ENCODE results near the gene MACROD1. TPM values are rescaled to one million over a fixed set of nuclear protein-coding genes. Genes with fewer than 3 reads are reported as not detected.
A peak's percentile ranks its signal among the peaks of the same experiment; 100 is the strongest.

Gene MACROD1
- total and polyA plus RNA-seq, 9 of the 15 experiments (the other 6 are each of a cell fraction or from before 2014, with no cell fraction given) = 1.1 to 60.0 (median 26.4) TPM

- TF ChIP-seq ZBTB40 (IDR thresholded peaks at IDR 0.05) (no peak; the same call in 1 of the 2 replicates), ZBTB40 (CRISPR knock-in tag; IDR thresholded peaks at IDR 0.05) (no peak), KDM2B (CRISPR knock-in tag; IDR thresholded peaks at IDR 0.05) (no peak), ZNF263 (CRISPR knock-in tag; IDR thresholded peaks at IDR 0.05; ENCODE audit: borderline replicate concordance) (peak; percentile 62; the same call in 1 of the 2 replicates), RBM22 (IDR thresholded peaks at IDR 0.05; ENCODE audit: low read depth, low read length, poor library complexity, severe bottlenecking) (peak; percentile 47), POLR2AphosphoS5 (IDR thresholded peaks at IDR 0.05; ENCODE audit: control insufficient read depth, insufficient read depth, low read depth, low read length) (peak; percentile 50; the same call in 1 of the 2 replicates), NRF1 (conservative IDR thresholded peaks at IDR 0.05 in 1 of 2, IDR thresholded peaks at IDR 0.05 in 1 of 2) (0 out of 4 replicates have a peak, but pooled peaks of 1 of the 2 experiments have one; percentile 17), BHLHE40 (IDR thresholded peaks at IDR 0.05; ENCODE audit: low read length) (peak; percentile 80), ZFP36 (IDR thresholded peaks at IDR 0.05; ENCODE audit: low read depth, low read length, partially characterized antibody) (no peak), ZNF449 (CRISPR knock-in tag; IDR thresholded peaks at IDR 0.05) (no peak), NONO (IDR thresholded peaks at IDR 0.05; ENCODE audit: low read depth in 2 of 2, low read length in 1 of 2) (0 out of 4 replicates have a peak, but pooled peaks of 1 of the 2 experiments have one; percentile 18), FOXM1 (IDR thresholded peaks at IDR 0.05; ENCODE audit: low read depth) (no peak), FOXM1 (CRISPR knock-in tag; IDR thresholded peaks at IDR 0.05; ENCODE audit: low read depth) (no peak), TFE3 (CRISPR knock-in tag; IDR thresholded peaks at IDR 0.05) (no peak)
Measured at GRCh38 chr11:64206457-64207255, 40.7 kb upstream of the MACROD1 start, which contains the start of gene FERMT3 (continued).
